OCI-LY7 (cell line): ENCODE results near the gene ZFHX2. TPM values are rescaled to one million over a fixed set of nuclear protein-coding genes. Genes with fewer than 3 reads are reported as not detected.
A peak's percentile ranks its signal among the peaks of the same experiment; 100 is the strongest.

ENCODE experiments used
- BruUV-seq: library from RNA; stranded (reverse); fragments of 400-500 nt; replicated peaks from 2 replicates; lab custom pipeline; 2021; lab: Mats Ljungman, UMichigan
- CTCF ChIA-PET: fragments of 300-600 bp; sonication (Branson Sonifier 250); formaldehyde crosslinking; loops from one replicate; lab custom pipeline; 2022; ENCODE audit warnings: antibody characterized with exemption; ENCODE audit not compliant: unreplicated experiment; lab: Charles Lee
- POLR2A ChIA-PET: fragments of 300-600 bp; sonication (Branson Sonifier 250); formaldehyde crosslinking; loops from one replicate; lab custom pipeline; 2022; ENCODE audit warnings: antibody characterized with exemption; lab: Charles Lee
- DNase-seq: peaks from one replicate; pipeline ENCODE4 v3.0.0-alpha.2; 2015; ENCODE audit warnings: low spot score
- H2AFZ ChIP-seq: fragments of 200-600 bp; sonication (generic), shearing (Covaris generic); 2 replicates; pipeline ENCODE4 v1.6.1; 2014; ENCODE audit warnings: mild to moderate bottlenecking, antibody characterized with exemption, low read length, moderate library complexity
- H3K27ac ChIP-seq: fragments of 200-600 bp; sonication (generic); 2 replicates; pipeline ENCODE4 v1.5.1; 2014; ENCODE audit warnings: mixed run types, low read depth, mild to moderate bottlenecking, moderate library complexity, low read length, inconsistent platforms; ENCODE audit not compliant: poor library complexity, severe bottlenecking
- H3K36me3 ChIP-seq: fragments of 200-600 bp; sonication (generic); 2 replicates; pipeline ENCODE4 v1.6.1; 2014; ENCODE audit warnings: mild to moderate bottlenecking, antibody characterized with exemption, low read length, moderate library complexity, mixed read lengths; ENCODE audit not compliant: insufficient read depth
- H3K4me1 ChIP-seq: fragments of 200-600 bp; sonication (generic); 2 replicates; pipeline ENCODE4 v1.5.1; 2014; ENCODE audit warnings: mild to moderate bottlenecking, low read length; ENCODE audit not compliant: insufficient read depth, poor library complexity, severe bottlenecking
- H3K4me2 ChIP-seq: fragments of 200-600 bp; sonication (generic); 2 replicates; pipeline ENCODE4 v1.6.1; 2014; ENCODE audit warnings: mild to moderate bottlenecking, low read length
- H3K4me3 ChIP-seq: fragments of 200-600 bp; sonication (generic); 2 replicates; pipeline ENCODE4 v1.5.1; 2014; ENCODE audit warnings: mild to moderate bottlenecking, low read depth, low read length; ENCODE audit not compliant: poor library complexity, severe bottlenecking
- H3K79me2 ChIP-seq: fragments of 200-600 bp; sonication (generic); 2 replicates; pipeline ENCODE4 v1.6.1; 2016; ENCODE audit warnings: low read depth, mild to moderate bottlenecking, low read length, moderate library complexity, mixed read lengths; ENCODE audit not compliant: insufficient read depth
- H3K9me2 ChIP-seq: fragments of 200-600 bp; sonication (generic); 2 replicates; pipeline ENCODE4 v1.6.1; 2016; ENCODE audit warnings: mild to moderate bottlenecking, low read length, mixed read lengths; ENCODE audit not compliant: insufficient read depth
- H3K9me3 ChIP-seq: fragments of 200-600 bp; sonication (generic); 2 replicates; pipeline ENCODE4 v1.6.1; 2014; ENCODE audit warnings: mild to moderate bottlenecking, mixed run types, low read length, mixed read lengths
- H4K20me1 ChIP-seq: fragments of 200-600 bp; sonication (generic); 2 replicates; pipeline ENCODE4 v1.6.1; 2014; ENCODE audit warnings: mild to moderate bottlenecking, antibody characterized with exemption, low read length, moderate library complexity, mixed read lengths; ENCODE audit not compliant: insufficient read depth
- CTCF ChIP-seq: fragments of 200-600 bp; sonication (generic); conservative IDR thresholded peaks from 2 replicates; pipeline ENCODE4 v1.5.1; 2014; ENCODE audit warnings: mild to moderate bottlenecking, antibody characterized with exemption, low read length, moderate library complexity, mixed read lengths
- EZH2phosphoT487 ChIP-seq: fragments of 200-600 bp; sonication (generic); IDR thresholded peaks from 2 replicates; pipeline ENCODE4 v1.6.1; 2018; ENCODE audit warnings: low read depth, borderline replicate concordance, mild to moderate bottlenecking, mixed run types, antibody characterized with exemption, low read length, moderate library complexity, mixed read lengths
- intact Hi-C: fragments of 100-400 bp; cut with micrococcal nuclease; formaldehyde crosslinking; loops from one replicate; pipeline ENCODE4 v1.10.0; 2022; ENCODE audit not compliant: unreplicated experiment
- total RNA-seq, 2 experiments: library from RNA; depleted of rRNA in 1 of 2; stranded (reverse); fragments of >200 nt in 1 of 2; shearing (Covaris generic) in 1 of 2; gene quantifications; 2 replicates each; pipeline ENCODE4 v1.2.3, GENCODE V29; 2014 to 2022

The ZFHX2 gene
- total RNA-seq, 2 experiments from 2014 or later, result 0.60 to 1.8 TPM

- peak overlapping the region; percentile 20; the same call in 1 of the 2 replicates for H3K4me2 ChIP-seq
- intact Hi-C loops, result no loop called here
- H3K27ac ChIP-seq, result no peak overlapping the region
- ChIA-PET POLR2A (interaction anchor here (0.6 kb wide), 1 partner anchor 119 kb away, joined by 3 read pairs; no protein-coding TSS in a partner anchor), CTCF (interaction anchor here (0.6 kb wide), 1 partner anchor 30 kb away, joined by 3 read pairs; no protein-coding TSS in a partner anchor)
- no peaks in the 10 kb centered on the region for H3K9me3 ChIP-seq
- no TSS peak for BruUV-seq
- H3K36me3 ChIP-seq, result no peaks in the 10 kb centered on the region
- no peak overlapping the region for H2AFZ ChIP-seq
- H4K20me1 ChIP-seq, result no peaks in the 10 kb centered on the region
- peaks cover 4% of the 10 kb centered on the region for H3K4me1 ChIP-seq
- no peak overlapping the region for H3K4me3 ChIP-seq
- TF ChIP-seq EZH2phosphoT487 (no peak), CTCF (no peak)
- peak; percentile 4 for DNase-seq
- no peaks in the 10 kb centered on the region for H3K9me2 ChIP-seq
- no peaks in the 10 kb centered on the region for H3K79me2 ChIP-seq
These were observed 39.4 kb downstream of the ZFHX2 start for GRCh38 chr14:23512156-23512555.

- intact Hi-C loops, result no loop called here
- Histone ChIP-seq H3K79me2 (no peaks in the 10 kb centered on the region), H3K4me1 (no peaks in the 10 kb centered on the region), H3K36me3 (no peaks in the 10 kb centered on the region), H3K27ac (no peak overlapping the region), H3K9me2 (no peaks in the 10 kb centered on the region), H3K4me2 (no peak overlapping the region), H4K20me1 (no peaks in the 10 kb centered on the region), H3K9me3 (no peaks in the 10 kb centered on the region), H3K4me3 (no peak overlapping the region), H2AFZ (no peak overlapping the region)
- BruUV-seq, result no TSS peak
- no peak for TF ChIP-seq CTCF
- no peak for TF ChIP-seq EZH2phosphoT487
- no peak for DNase-seq
- POLR2A ChIA-PET, result no interaction called here
- CTCF ChIA-PET, result no interaction called here
These were observed 57.3 kb downstream of the ZFHX2 start for GRCh38 chr14:23494223-23494622.

- CTCF ChIA-PET, result no interaction called here
These were observed 58.8 kb downstream of the ZFHX2 start for GRCh38 chr14:23492618-23493272.

More at GRCh38 chr14:23492618-23493272, 58.8 kb downstream of the ZFHX2 start:
- no peaks in the 10 kb centered on the region for H4K20me1 ChIP-seq
- no peak overlapping the region for H3K4me3 ChIP-seq
- H3K4me2 ChIP-seq, result no peak overlapping the region
- H3K4me1 ChIP-seq, result no peaks in the 10 kb centered on the region
- H3K9me3 ChIP-seq, result no peaks in the 10 kb centered on the region
- intact Hi-C loops, result no loop called here
- no peak overlapping the region for H2AFZ ChIP-seq
- H3K27ac ChIP-seq, result no peak overlapping the region
- H3K79me2 ChIP-seq, result no peaks in the 10 kb centered on the region
- no TSS peak for BruUV-seq
- POLR2A ChIA-PET, result no interaction called here
- H3K36me3 ChIP-seq, result no peaks in the 10 kb centered on the region
- TF ChIP-seq EZH2phosphoT487, result no peak
- no peak for TF ChIP-seq CTCF
- H3K9me2 ChIP-seq, result no peaks in the 10 kb centered on the region
- no peak for DNase-seq
